HG03571 (cell line): ENCODE data around the gene OLA1.
"Not testable (repeated sequence)": the region's sequence is repeated elsewhere in the genome, so short reads cannot be mapped to it uniquely, and the experiment has no call there.

ENCODE experiments used
- ATAC-seq: cut with Tn5 transposase; IDR thresholded peaks from one replicate; pipeline ENCODE4 v1.9.1; 2021; ENCODE audit not compliant: unreplicated experiment

The OLA1 gene

DNA sequence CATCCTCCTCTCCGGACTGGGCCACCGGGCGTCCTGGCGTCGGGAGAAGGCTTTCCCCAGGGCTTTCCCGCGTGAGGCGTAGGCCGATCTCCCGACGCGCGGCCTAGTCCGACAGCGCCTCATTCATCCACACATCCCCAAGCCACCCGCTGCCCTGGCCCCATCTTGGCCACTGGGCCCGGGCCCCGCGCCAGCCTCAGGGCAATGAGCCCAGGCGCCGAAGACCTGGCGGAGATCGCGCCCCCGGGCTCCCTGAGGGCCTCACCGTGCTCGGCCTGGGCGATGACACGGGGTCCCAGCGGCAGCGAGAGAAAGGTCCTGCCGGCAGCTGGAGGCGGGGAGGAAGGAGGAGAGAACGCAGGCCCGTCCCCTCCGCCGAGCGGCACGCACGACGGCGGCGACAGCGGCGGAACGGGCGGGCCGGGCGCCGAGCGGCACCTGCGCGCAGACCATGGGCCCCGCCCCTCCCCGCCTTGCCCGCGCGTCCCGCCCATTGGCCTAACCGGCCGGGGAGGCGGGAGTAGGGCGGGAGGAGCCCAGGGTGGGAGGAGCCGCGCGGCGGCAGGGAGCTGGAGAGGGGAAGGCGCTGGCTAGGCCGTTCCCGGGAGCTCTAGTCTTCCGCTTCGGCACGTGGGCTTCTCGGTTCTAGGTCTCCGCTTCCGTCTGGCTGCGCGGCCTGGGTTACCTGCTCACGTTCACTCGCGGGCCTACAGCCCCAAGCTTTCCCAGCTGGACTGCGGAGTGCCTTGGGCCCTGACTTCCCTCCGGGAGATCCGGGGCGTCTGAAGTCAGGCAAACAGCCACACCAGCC lies at the start of gene OLA1:
OLA1 (minus strand) TSS at position 346 of the 811 bp plus-strand sequence. CDS start 1,717 bp downstream, outside the sequence.
- peak; percentile 95 for ATAC-seq

DNA sequence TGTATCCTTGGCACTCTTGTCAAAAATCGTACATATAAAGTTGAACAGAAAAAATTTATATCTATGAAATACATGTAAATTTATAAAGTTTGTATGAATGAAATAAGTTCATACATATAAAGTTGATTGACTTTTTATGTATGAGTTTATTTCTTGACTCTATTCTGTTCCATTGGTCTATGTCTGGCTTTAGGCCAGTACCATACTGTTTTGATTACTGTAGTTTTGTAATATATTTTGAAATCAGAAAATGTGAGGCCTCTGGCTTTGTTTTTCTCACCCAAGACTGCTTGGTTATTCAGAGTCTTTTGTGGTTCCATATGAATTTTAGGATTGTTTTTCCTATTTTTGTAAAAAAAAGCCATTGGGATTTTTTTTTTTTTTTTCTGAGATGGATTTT lies 44.6 kb upstream of the OLA1 start:
- ATAC-seq: no peak

DNA sequence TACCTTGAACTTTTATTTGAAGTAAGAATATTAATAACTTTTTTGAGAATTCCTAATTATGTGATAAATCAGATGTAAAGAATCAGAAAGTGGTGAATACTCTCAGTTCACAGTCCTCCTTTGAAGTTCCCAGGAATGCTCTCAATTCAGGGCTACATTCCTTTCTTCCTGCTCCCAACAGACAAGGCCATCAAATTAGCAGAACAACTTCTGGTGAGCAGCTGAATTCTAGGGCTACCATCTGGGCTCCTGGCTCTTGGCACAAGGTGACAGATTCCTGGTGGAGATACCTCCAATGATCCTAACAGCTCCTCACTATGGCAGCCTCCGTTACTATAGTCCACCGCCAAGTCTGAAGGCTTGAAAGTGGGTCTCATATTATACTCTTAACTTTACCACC lies 37.8 kb upstream of the OLA1 start:
- ATAC-seq: no peak

- ATAC-seq: no peak
Observed at GRCh38 chr2:174282441-174282840, 34.1 kb upstream of the OLA1 start.

DNA sequence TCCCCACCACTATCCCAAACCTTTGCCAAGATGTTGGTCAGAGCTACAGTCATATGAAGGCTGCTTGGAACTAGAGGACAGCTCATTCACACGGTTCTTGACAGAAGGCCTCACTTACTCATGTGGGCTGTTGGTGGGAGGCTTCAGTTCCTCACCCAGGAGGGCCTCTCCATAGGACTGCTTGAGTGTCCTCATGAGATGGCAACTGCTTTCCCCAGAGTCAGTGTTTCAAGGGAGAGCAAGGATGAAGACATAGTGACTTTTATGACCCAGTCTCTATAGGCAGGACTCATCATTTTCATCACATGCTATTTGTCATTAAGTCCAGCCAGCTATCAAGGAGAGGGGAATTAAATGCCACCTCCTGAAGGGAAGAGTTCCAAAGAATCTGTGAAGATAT lies 33.4 kb upstream of the OLA1 start:
- no peak for ATAC-seq

DNA sequence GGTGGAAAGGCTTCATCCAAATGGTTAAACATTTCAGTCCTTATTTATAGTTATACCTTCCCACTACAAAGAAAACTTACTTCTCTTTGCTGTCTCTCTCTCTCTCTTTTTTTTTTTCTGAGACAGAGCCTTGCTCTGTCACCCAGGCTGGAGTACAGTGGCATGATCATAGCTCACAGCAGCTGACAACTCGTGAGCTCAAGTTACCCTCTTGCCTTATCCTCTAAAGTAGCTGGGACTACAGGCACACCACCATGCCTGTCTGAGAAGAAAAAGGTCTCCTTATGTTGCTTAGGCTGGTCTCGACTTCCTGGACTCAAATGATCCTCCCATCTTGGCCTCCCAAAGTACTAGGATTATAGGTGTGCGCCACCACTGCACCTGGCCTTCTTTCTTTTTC lies 32.3 kb upstream of the OLA1 start:
- ATAC-seq: no peak

DNA sequence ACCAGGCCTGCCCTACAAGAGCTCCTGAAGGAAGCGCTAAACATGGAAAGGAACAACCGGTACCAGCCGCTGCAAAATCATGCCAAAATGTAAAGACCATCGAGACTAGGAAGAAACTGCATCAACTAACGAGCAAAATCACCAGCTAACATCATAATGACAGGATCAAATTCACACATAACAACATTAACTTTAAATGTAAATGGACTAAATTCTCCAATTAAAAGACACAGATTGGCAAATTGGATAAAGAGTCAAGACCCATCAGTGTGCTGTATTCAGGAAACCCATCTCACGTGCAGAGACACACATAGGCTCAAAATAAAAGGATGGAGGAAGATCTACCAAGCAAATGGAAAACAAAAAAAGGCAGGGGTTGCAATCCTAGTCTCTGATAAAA lies 21.9 kb upstream of the OLA1 start:
- not testable (repeated sequence) for ATAC-seq

GRCh38 chr2:174266288-174266687 lies 18.0 kb upstream of the OLA1 start:
- no peak for ATAC-seq

GRCh38 chr2:174263997-174264396 lies 15.7 kb upstream of the OLA1 start:
- no peak for ATAC-seq

GRCh38 chr2:174259981-174260380 lies 11.6 kb upstream of the OLA1 start:
- no peak for ATAC-seq

- ATAC-seq: no peak
Observed at GRCh38 chr2:174254267-174254666, 5.9 kb upstream of the OLA1 start.

DNA sequence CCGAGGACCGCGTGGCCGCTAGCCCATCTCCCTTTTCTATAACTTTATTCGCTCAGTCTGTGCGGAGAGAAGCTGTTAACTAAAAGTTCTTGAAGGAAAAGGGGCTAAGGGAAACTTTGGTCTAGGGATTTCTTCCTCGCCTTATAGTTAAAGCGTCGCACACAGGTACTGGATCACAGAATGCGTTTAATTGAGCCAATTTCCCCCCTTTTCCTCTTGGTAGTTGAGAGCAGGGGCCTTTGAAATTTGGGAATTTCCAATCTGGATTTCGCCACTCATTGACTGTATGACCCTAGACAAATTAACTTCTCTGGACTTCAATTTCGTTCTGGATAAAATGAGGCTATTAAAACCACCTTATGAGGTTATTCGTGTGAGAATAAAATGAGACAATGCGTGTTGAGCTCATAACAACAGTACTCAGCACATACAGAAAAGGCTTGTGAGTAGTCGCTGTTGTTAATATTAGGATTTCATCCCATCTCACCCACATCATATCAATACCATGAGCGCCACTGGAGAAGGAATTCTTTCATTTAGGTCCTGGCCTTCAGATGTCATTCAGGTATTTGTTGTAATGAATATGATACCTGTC lies 763 bp upstream of the OLA1 start:
- no peak for ATAC-seq

DNA sequence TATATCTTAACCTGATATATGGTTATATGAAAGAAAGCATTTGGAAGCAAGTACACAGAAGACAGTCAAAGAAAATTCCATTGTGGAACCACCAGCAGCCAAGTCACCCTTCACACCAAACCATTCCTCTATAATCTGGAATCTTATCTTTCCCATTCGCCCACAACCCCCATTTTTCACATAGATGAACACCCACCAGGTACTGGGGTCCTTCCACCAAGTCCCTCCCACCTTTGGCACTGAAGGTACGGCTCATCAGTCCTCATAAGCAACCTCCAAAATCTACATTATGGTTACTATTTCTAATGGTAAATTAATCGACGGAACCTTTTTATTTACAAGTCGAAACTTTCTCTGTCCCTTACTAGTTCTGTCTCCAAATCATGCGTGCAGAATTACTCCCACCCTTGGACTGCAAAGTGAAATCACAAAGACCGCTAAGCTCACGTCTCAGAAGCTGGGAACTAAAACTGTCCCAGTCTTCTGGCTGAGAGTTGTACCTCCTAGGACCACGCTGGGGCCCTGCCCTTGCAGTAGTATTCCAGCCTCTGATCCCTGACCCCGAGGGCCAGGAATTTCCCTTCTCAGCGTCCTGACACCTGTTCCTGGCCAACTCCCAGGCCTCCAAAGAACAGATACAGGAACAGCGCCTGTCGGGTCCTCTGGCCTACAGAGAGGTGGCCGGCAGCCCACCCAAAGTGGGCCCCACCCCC lies 702 bp downstream of the OLA1 start:
- peak; percentile 10 for ATAC-seq

DNA sequence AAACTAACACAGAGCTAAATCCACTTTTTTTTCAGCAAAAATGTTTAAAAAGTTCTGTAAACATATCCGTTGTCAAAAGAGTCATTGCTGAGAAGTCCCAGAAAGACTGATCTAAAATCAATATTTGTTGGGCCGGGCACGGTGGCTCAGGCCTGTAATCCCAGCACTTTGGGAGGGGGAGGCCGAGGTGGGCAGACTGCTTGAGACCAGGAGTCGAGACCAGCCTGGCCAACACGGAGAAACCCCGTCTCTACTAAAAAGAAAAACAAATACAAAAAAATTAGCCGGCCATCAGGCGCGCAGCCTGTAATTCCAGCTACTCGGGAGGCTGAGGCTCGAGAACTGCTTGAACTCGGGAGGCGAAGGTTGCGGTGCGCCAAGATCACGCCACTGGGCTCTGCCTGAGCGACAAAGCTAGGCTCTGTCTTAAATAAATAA lies 1.4 kb downstream of the OLA1 start:
- ATAC-seq: no peak

DNA sequence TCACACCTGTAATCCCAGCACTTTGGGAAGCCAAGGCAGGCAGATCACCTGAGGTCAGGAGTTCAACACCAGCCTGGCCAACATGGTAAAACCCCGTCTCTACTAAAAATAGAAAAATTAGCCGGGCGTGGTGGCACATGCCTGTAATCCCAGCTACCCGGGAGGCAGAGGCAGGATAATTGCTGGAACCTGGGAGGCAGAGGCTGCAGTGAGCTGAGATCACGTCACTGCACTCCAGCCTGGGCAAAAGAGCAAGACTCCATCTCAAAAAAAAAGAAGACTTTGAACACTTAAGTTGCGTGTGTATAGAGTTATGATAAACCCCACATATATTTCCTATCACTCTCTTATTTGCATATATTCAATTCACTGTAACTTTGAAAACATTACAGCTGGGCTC lies 2.7 kb downstream of the OLA1 start:
- ATAC-seq: not testable (repeated sequence)

GRCh38 chr2:174245065-174245464 lies 3.3 kb downstream of the OLA1 start:
- no peak for ATAC-seq

- ATAC-seq: no peak
Observed at GRCh38 chr2:174243812-174244211, 4.5 kb downstream of the OLA1 start.

DNA sequence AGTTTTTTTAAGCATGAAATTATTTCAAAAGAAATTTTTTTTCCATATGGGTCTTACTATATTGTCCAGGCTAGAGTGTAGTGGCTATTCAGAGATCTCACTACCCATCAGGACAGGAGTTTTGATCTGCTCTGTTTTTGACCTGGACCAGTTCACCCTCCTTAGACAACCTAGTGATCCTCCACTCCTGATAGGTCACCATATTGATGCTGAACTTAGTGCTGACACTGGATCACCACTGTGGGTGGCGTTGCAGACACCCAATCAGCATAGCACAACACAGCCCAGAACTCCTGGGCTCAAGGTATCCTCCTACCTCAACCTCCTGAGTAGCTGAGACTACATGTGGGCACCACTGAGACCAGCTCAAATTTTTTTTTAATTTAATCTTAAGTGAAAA lies 8.2 kb downstream of the OLA1 start:
- ATAC-seq: no peak

GRCh38 chr2:174236429-174236828 lies 11.9 kb downstream of the OLA1 start:
- ATAC-seq: no peak

GRCh38 chr2:174235680-174236079 lies 12.7 kb downstream of the OLA1 start:
- ATAC-seq: no peak

DNA sequence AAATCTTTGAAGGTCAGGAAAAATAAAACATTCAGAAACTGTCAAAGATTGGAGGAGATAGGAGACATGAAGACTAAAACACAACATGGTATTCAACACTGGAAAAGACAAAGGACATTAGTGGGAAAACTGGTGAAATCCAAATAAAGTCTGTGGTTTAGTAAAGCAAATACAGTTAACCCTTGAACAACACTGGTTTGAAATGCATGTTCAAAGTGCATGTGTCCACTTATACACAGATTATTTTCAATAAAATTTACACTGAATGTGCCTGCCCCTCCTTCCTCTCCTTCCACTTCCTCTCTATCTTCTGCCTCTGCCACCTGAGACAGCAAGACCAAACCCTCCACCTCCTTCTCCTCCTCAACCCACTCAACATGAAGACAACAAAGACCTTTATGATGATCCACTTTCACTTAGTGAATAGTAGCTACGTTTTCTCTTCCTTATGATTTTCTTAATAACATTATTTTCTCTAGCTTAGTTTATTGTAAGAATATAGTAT lies 14.5 kb downstream of the OLA1 start:
- no peak for ATAC-seq

DNA sequence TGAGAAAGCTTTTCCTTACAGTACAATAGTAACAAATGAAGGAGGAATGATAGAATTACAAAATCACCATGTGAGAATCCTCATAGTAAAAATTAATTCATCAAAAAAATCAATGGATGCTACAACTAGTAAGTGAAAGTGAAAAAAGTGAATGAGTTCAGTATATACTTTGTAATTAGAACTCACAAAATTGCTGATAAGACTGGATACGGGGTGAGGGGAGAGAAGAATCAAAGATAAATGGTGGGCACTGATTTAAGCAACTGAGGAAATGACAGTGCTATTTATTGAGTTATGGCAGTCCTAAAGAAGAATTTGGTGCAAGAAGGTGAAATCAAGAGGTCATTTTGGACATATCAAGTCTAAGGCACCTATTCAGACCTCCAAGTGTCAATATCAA lies 20.6 kb downstream of the OLA1 start:
- ATAC-seq: no peak
